ENCODE results near the gene DLK1. TPM values are rescaled to one million over a fixed set of nuclear protein-coding genes. Genes with fewer than 3 reads are reported as not detected.

DLK1 gene
- total and polyA plus RNA-seq, 2 donors, result 4.8 to 6.9 TPM

DNA sequence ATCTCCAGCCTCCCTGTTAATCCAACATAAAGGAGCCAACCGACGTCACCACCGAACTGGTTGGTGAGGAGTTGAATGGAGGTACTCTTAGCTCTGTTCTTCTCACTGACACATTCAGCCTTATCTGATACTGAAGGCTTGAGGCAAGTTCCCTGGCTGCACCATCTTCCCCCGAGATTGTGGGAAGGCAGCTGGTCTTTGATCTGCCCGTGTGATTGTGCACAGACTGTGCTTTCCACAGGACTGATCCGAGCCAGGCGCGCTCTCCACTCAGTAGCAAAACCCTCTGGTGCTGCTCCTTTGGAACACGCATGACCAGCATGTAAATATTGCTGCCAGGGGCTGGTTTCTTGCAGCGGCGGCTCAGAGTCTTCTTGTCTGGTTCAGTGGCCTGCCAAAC, 30.1 kb upstream of the DLK1 start:
- Histone ChIP-seq H3K36me3 (ENCODE audit: control insufficient read depth in 2 of 2, insufficient read depth in 2 of 2, low read length in 1 of 2) (no peaks in the 10 kb centered on the region), H3K27me3 (ENCODE audit: control insufficient read depth in 2 of 2, insufficient read depth in 1 of 2, low read length in 1 of 2) (no peaks in the 10 kb centered on the region), H3K27ac (ENCODE audit: low read depth in 1 of 2, low read length in 1 of 2) (no peak overlapping the region), H3K4me1 (ENCODE audit: control insufficient read depth in 2 of 2, insufficient read depth in 2 of 2, low read length in 2 of 2) (peaks cover 0 to 28% of the 10 kb centered on the region in 2 donors), H3K4me3 (ENCODE audit: low read length in 2 of 2) (no peak overlapping the region), H3K9me3 (ENCODE audit: control insufficient read depth in 2 of 2, insufficient read depth in 1 of 2, low read length in 1 of 2) (no peaks in the 10 kb centered on the region)
- WGBS, result 78% methylated on average over 11 of the region's 11 CpGs
- no peak for DNase-seq (ENCODE audit: low read depth in 6 of 9, low spot score in 9 of 9)

DNA sequence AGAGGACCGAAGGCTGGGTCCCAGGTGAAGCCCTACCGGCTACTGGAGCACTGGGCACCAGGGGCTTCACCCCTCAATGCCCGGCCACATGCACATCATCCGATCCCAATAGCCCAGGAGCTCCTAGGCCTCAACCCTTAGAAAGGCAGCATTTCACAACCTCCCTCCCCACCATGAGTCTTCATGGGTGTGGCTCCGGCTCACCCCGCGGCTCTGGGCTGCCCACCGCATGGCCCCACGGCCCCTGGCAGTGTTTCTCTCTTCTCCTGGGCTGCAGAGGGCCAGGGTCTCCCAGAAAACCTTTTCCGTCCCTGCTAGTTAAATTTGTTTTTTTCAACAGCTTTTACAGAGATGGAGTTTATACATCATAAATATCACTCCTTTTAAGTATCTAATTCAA, 28.6 kb upstream of the DLK1 start:
- H3K4me1 ChIP-seq (ENCODE audit: control insufficient read depth in 2 of 2, insufficient read depth in 2 of 2, low read length in 2 of 2), result peaks cover 0 to 17% of the 10 kb centered on the region in 2 donors
- DNase-seq (ENCODE audit: low read depth in 6 of 9, low spot score in 9 of 9), result no peak
- no peaks in the 10 kb centered on the region for H3K27me3 ChIP-seq (ENCODE audit: control insufficient read depth in 2 of 2, insufficient read depth in 1 of 2, low read length in 1 of 2)
- H3K36me3 ChIP-seq (ENCODE audit: control insufficient read depth in 2 of 2, insufficient read depth in 2 of 2, low read length in 1 of 2), result no peaks in the 10 kb centered on the region
- no peaks in the 10 kb centered on the region for H3K9me3 ChIP-seq (ENCODE audit: control insufficient read depth in 2 of 2, insufficient read depth in 1 of 2, low read length in 1 of 2)
- H3K27ac ChIP-seq (ENCODE audit: low read depth in 1 of 2, low read length in 1 of 2), result no peak overlapping the region
- H3K4me3 ChIP-seq (ENCODE audit: low read length in 2 of 2), result no peak overlapping the region
- 95% methylated on average over 10 of the region's 10 CpGs for WGBS

DNA sequence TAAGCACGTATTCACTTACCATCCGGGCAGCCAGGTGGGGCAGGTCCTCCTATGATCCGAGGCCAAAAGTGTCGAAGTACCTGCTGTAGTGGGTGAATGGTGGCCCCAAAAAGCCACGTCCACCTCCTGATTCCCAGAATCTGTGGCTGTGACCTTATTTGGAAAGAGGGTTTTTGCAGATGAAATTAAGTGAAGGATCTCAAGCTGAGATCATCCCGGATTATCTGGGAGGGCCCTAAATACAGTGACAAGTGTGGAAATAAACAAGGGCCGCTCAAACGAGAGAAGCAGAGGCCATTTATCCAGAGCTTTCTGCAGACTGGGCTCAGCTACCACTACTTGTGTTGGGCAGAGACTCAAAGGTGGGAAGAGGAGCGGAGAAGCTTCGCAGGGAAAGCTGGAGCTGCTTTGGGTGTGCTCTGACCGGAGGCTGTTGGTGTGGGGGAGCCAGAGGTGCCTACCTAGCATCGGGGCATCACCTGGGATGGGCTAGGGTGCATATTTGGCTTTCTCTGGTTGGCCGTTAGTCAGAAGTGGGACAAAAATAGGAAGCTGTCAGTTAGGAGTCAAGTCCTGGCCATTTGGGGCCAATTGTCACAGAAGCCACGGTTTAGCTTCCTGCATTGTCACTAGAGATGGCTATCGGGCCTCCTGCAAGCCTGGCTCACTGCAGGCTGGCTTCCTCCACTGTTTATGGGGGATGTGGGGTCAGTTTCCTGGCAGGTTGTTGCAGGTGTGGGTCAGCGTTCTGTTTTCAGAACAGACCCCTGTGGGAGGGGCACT, 27.8 kb upstream of the DLK1 start:
- Histone ChIP-seq H3K27ac (ENCODE audit: low read depth in 1 of 2, low read length in 1 of 2) (no peak overlapping the region), H3K36me3 (ENCODE audit: control insufficient read depth in 2 of 2, insufficient read depth in 2 of 2, low read length in 1 of 2) (no peaks in the 10 kb centered on the region), H3K9me3 (ENCODE audit: control insufficient read depth in 2 of 2, insufficient read depth in 1 of 2, low read length in 1 of 2) (no peaks in the 10 kb centered on the region), H3K4me3 (ENCODE audit: low read length in 2 of 2) (no peak overlapping the region), H3K27me3 (ENCODE audit: control insufficient read depth in 2 of 2, insufficient read depth in 1 of 2, low read length in 1 of 2) (no peaks in the 10 kb centered on the region), H3K4me1 (ENCODE audit: control insufficient read depth in 2 of 2, insufficient read depth in 2 of 2, low read length in 2 of 2) (peaks cover 0 to 13% of the 10 kb centered on the region in 2 donors)
- WGBS, result 78% methylated on average over 16 of the region's 16 CpGs
- DNase-seq (ENCODE audit: low read depth in 6 of 9, low spot score in 9 of 9), result no peak

DNA sequence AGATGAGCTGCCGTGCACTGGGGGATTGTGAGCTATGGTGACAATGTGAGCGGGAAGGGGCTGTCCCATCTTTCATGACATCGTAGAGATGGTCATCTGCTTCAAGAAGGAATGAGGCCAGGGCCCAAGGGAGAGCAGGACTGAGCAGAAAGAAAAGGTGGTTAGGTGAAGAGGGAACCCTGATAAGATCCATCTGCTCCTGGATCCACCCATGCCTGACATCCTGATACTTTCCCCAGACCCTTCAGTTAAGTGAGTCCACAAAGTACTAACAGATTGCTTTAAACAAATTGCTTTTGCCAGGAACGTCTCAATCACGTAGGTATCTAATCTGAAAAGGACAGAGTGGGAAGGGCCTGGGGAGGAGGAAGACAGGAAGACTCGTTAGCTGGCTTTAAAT, 25.4 kb upstream of the DLK1 start:
- H3K27ac ChIP-seq (ENCODE audit: low read depth in 1 of 2, low read length in 1 of 2), result no peak overlapping the region
- peaks cover 0 to 4% of the 10 kb centered on the region in 2 donors for H3K4me1 ChIP-seq (ENCODE audit: control insufficient read depth in 2 of 2, insufficient read depth in 2 of 2, low read length in 2 of 2)
- H3K4me3 ChIP-seq (ENCODE audit: low read length in 2 of 2), result no peak overlapping the region
- H3K27me3 ChIP-seq (ENCODE audit: control insufficient read depth in 2 of 2, insufficient read depth in 1 of 2, low read length in 1 of 2), result no peaks in the 10 kb centered on the region
- 94% methylated on average over 6 of the region's 6 CpGs for WGBS
- H3K9me3 ChIP-seq (ENCODE audit: control insufficient read depth in 2 of 2, insufficient read depth in 1 of 2, low read length in 1 of 2), result no peaks in the 10 kb centered on the region
- H3K36me3 ChIP-seq (ENCODE audit: control insufficient read depth in 2 of 2, insufficient read depth in 2 of 2, low read length in 1 of 2), result no peaks in the 10 kb centered on the region
- DNase-seq (ENCODE audit: low read depth in 6 of 9, low spot score in 9 of 9), result no peak

DNA sequence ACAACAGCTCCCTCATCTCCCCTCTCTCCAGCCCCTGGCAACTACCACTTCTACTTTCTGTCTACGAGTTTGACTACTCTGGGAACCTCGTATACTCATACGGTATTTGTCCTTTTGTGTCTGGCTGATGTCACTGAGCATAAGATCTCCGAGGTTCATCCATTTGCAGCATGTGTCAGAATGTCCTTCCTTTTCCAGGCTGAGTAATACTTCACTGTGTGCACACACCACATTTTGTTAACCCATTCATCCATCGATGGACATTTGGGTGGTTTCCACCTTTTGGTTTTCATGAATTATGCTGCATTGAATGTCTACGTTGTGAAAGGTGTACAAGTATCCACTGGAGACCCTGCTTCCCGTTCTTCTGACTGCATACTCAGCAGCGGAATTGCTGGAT, 24.1 kb upstream of the DLK1 start:
- DNase-seq (ENCODE audit: low read depth in 6 of 9, low spot score in 9 of 9), result no peak
- H3K4me3 ChIP-seq (ENCODE audit: low read length in 2 of 2), result no peak overlapping the region
- no peaks in the 10 kb centered on the region for H3K9me3 ChIP-seq (ENCODE audit: control insufficient read depth in 2 of 2, insufficient read depth in 1 of 2, low read length in 1 of 2)
- H3K27ac ChIP-seq (ENCODE audit: low read depth in 1 of 2, low read length in 1 of 2), result no peak overlapping the region
- WGBS, result 95% methylated on average over 8 of the region's 8 CpGs
- no peaks in the 10 kb centered on the region for H3K36me3 ChIP-seq (ENCODE audit: control insufficient read depth in 2 of 2, insufficient read depth in 2 of 2, low read length in 1 of 2)
- no peaks in the 10 kb centered on the region for H3K27me3 ChIP-seq (ENCODE audit: control insufficient read depth in 2 of 2, insufficient read depth in 1 of 2, low read length in 1 of 2)
- no peaks in the 10 kb centered on the region for H3K4me1 ChIP-seq (ENCODE audit: control insufficient read depth in 2 of 2, insufficient read depth in 2 of 2, low read length in 2 of 2)

DNA sequence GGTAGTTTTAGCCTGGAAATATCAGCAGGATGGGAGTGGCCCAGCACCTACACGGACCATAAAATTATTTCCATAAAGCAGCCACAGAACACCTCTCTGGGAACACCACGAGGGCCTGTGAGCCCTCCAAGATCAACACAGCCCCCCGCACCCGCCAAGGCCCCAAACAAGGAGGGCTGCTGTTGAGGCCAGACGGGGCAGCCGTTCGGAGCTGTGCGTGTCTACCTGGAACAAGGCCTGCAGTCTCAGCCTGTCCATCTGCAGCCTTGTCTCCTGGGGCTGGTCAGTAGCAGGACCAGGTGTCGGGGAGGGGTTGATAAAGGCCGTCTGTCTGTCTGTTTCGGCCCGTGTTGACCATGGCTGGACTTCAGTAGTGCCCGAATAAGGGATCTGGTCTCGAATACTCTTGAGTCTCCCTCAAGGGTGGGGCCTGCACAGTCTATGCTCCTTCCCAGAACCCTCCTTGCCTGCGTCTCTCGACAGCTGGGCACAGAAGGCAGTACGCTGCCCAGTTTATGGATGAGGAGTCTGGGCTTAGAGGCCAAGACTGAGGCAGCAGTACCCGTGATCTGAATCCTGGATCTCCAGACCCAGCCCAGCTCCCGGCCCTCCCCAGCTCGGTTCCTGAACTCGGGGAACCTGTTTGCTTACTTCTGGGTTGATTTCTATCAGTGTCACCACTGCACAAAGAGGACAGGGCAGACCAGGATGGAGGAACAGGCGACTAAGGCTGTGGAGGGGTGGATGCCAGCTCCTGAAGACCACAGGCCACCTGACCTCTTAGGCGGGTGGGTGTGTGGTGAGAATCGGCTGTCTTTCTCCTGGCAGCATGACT, 23.1 kb upstream of the DLK1 start:
- Histone ChIP-seq H3K4me3 (ENCODE audit: low read length in 2 of 2) (no peak overlapping the region), H3K27ac (ENCODE audit: low read depth in 1 of 2, low read length in 1 of 2) (no peak overlapping the region), H3K36me3 (ENCODE audit: control insufficient read depth in 2 of 2, insufficient read depth in 2 of 2, low read length in 1 of 2) (no peaks in the 10 kb centered on the region), H3K27me3 (ENCODE audit: control insufficient read depth in 2 of 2, insufficient read depth in 1 of 2, low read length in 1 of 2) (no peaks in the 10 kb centered on the region), H3K9me3 (ENCODE audit: control insufficient read depth in 2 of 2, insufficient read depth in 1 of 2, low read length in 1 of 2) (no peaks in the 10 kb centered on the region), H3K4me1 (ENCODE audit: control insufficient read depth in 2 of 2, insufficient read depth in 2 of 2, low read length in 2 of 2) (no peaks in the 10 kb centered on the region)
- DNase-seq (ENCODE audit: low read depth in 6 of 9, low spot score in 9 of 9), result no peak
- WGBS, result 89% methylated on average over 24 of the region's 24 CpGs

DNA sequence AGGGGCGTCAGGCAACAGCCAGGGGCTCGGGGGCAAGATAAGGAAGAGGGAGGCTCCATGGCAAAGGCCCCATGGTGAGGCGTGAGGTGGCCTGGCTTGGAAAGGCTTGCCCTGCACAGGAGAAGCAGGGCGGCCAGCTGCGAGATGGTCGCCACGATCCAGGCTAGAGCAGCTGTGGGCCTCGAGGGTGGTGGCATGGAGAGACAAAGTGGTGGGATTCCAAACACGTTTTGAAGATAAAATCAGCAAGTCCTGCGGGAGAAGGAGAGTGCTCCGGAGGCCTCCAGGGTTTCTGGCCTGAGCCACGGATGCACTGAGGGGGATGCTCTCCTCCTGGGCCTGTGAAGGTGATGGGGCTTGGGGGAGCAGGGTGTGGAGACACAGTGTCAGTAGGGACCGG, 20.5 kb upstream of the DLK1 start:
- Histone ChIP-seq H3K9me3 (ENCODE audit: control insufficient read depth in 2 of 2, insufficient read depth in 1 of 2, low read length in 1 of 2) (no peaks in the 10 kb centered on the region), H3K27me3 (ENCODE audit: control insufficient read depth in 2 of 2, insufficient read depth in 1 of 2, low read length in 1 of 2) (peaks cover 0 to 12% of the 10 kb centered on the region in 2 donors), H3K36me3 (ENCODE audit: control insufficient read depth in 2 of 2, insufficient read depth in 2 of 2, low read length in 1 of 2) (no peaks in the 10 kb centered on the region), H3K4me1 (ENCODE audit: control insufficient read depth in 2 of 2, insufficient read depth in 2 of 2, low read length in 2 of 2) (peaks cover 0 to 7% of the 10 kb centered on the region in 2 donors), H3K27ac (ENCODE audit: low read depth in 1 of 2, low read length in 1 of 2) (no peak overlapping the region), H3K4me3 (ENCODE audit: low read length in 2 of 2) (no peak overlapping the region)
- WGBS, result 95% methylated on average over 13 of the region's 13 CpGs
- no peak for DNase-seq (ENCODE audit: low read depth in 6 of 9, low spot score in 9 of 9)

DNA sequence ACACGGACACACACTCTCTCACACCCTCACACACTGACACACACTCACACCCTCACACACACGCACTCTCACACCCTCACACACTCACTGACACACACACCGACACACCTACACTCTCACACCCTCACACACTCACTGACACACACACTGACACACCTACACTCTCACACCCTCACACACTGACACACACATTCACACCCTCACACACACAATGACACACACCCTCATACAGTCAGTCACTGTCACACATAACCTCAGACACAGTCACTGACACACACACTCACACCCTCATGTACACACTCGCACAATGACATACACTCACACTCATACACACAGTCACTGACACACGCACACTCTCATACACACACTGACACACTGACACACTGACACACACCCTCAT, 19.8 kb upstream of the DLK1 start:
- Histone ChIP-seq H3K4me3 (ENCODE audit: low read length in 2 of 2) (no peak overlapping the region), H3K9me3 (ENCODE audit: control insufficient read depth in 2 of 2, insufficient read depth in 1 of 2, low read length in 1 of 2) (no peaks in the 10 kb centered on the region), H3K27ac (ENCODE audit: low read depth in 1 of 2, low read length in 1 of 2) (no peak overlapping the region), H3K36me3 (ENCODE audit: control insufficient read depth in 2 of 2, insufficient read depth in 2 of 2, low read length in 1 of 2) (no peaks in the 10 kb centered on the region), H3K27me3 (ENCODE audit: control insufficient read depth in 2 of 2, insufficient read depth in 1 of 2, low read length in 1 of 2) (peaks cover 0 to 12% of the 10 kb centered on the region in 2 donors), H3K4me1 (ENCODE audit: control insufficient read depth in 2 of 2, insufficient read depth in 2 of 2, low read length in 2 of 2) (peaks cover 0 to 10% of the 10 kb centered on the region in 2 donors)
- no peak for DNase-seq (ENCODE audit: low read depth in 6 of 9, low spot score in 9 of 9)
- WGBS, result 83% methylated on average over 5 of the region's 5 CpGs
